Tibial artery (tissue), 4 donors: ENCODE measurements around the gene NOSIP.

Experiments
- DNase-seq, 2 donors: peaks; one replicate each; pipeline ENCODE4 v3.0.0-alpha.2; 2019
- H3K27ac ChIP-seq, 2 donors: fragments of 200-600 bp; sonication (generic) in 1 of 2; 1 replicate in 1 of 2; 2 replicates in 1 of 2; pipeline ENCODE4 v1.5.1; 2018 to 2019; ENCODE audit warnings: mild to moderate bottlenecking in 1 of 2
- H3K27me3 ChIP-seq, 2 donors: fragments of 200-600 bp; sonication (generic) in 1 of 2; one replicate each; pipeline versions ENCODE4 v1.5.1 to v1.6.0; 2016 to 2019
- H3K36me3 ChIP-seq, 3 donors: fragments of 200-600 bp; sonication (generic) in 2 of 3; one replicate each; pipeline ENCODE4 v1.5.1; 2016 to 2019; ENCODE audit warnings: mild to moderate bottlenecking in 2 of 3
- H3K4me1 ChIP-seq, 4 donors: fragments of 200-600 bp; sonication (generic) in 2 of 4; 1 replicate in 3 of 4; 2 replicates in 1 of 4; pipeline ENCODE4 v1.5.1; 2016 to 2019
- H3K4me3 ChIP-seq, 2 donors: fragments of 200-600 bp; sonication (generic) in 1 of 2; 1 replicate in 1 of 2; 2 replicates in 1 of 2; pipeline ENCODE4 v1.5.1; 2018 to 2019; ENCODE audit warnings: mild to moderate bottlenecking in 2 of 2
- H3K9me3 ChIP-seq, 3 donors: fragments of 200-600 bp; sonication (generic) in 1 of 3; one replicate each; pipeline ENCODE4 v1.5.1; 2016 to 2019
- intact Hi-C: fragments of 100-400 bp; cut with DNase I; formaldehyde crosslinking; loops from one replicate; pipeline ENCODE4 v1.15.0; 2023; ENCODE audit warnings: low total_unique reads
- TF ChIP-seq, protein P1 (sequence below), 2 experiments: fragments of 200-600 bp in 1 of 2; fragments of 450-650 bp in 1 of 2; IDR thresholded peaks; one replicate each; pipeline ENCODE4 v1.5.1; 2017 to 2019; ENCODE audit warnings: antibody characterized with exemption in 2 of 2, mild to moderate bottlenecking in 1 of 2, moderate library complexity in 1 of 2

Gene NOSIP

DNA sequence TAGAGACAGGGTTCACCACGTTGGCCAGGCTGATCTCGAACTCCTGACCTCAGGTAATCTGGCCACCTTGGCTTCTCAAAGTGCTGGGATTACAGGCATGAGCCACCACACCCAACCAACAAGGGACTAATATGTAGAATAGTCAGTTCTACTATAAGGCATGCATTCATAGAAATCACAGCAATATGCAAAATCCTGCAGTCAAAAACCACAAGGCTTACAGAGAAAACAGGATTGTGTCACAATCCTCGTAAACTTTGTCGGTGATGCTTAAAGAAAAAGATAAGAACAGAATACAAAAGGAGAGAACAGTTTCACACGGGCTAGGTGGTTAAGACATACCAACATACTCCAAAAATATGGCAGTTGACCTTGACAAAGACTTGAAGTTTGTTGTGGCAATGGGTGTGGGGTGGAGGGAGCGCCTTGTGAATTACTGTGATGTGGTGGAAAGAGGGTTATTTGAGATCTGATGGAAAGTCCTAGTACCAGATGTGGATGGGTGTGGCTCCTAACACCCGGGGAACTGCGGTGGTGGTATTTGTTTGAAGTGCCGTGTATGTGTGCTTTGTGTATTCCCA, 12.4 kb downstream of the NOSIP start:
- intact Hi-C loops = no loop called here
- no peak overlapping the region for H3K4me3 ChIP-seq
- H3K27me3 ChIP-seq = no peaks in the 10 kb centered on the region
- no peaks in the 10 kb centered on the region for H3K36me3 ChIP-seq
- TF ChIP-seq, protein P1, sequence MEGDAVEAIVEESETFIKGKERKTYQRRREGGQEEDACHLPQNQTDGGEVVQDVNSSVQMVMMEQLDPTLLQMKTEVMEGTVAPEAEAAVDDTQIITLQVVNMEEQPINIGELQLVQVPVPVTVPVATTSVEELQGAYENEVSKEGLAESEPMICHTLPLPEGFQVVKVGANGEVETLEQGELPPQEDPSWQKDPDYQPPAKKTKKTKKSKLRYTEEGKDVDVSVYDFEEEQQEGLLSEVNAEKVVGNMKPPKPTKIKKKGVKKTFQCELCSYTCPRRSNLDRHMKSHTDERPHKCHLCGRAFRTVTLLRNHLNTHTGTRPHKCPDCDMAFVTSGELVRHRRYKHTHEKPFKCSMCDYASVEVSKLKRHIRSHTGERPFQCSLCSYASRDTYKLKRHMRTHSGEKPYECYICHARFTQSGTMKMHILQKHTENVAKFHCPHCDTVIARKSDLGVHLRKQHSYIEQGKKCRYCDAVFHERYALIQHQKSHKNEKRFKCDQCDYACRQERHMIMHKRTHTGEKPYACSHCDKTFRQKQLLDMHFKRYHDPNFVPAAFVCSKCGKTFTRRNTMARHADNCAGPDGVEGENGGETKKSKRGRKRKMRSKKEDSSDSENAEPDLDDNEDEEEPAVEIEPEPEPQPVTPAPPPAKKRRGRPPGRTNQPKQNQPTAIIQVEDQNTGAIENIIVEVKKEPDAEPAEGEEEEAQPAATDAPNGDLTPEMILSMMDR (IDR thresholded peaks at IDR 0.05) = no peak
- peaks cover 0 to 20% (median 14%) of the 10 kb centered on the region in 4 donors for H3K4me1 ChIP-seq
- no peak for DNase-seq
- H3K27ac ChIP-seq = no peak overlapping the region
- H3K9me3 ChIP-seq = no peaks in the 10 kb centered on the region

DNA sequence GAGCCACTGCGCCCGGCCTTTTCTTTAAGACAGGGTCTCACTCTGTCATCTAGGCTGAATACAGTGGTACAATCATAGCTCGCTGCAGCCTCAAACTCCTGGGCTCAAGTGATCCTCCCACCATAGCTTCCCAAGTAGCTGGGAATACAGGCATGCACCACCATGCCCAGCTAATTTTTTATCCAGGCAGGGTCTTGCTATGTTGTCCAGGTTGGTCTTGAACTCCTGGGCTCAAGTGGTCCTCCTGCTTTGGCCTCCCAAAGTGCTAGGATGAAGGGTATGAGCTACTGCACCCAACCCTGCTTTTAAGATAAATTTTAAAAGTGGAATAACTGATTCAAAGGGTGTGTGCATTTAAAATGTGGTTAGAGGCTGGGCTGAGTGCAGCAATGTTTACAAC, 14.1 kb downstream of the NOSIP start:
- Histone ChIP-seq H3K36me3 (no peaks in the 10 kb centered on the region), H3K4me1 (peaks cover 0 to 20% (median 14%) of the 10 kb centered on the region in 4 donors), H3K27ac (no peak overlapping the region), H3K4me3 (no peak overlapping the region), H3K27me3 (no peaks in the 10 kb centered on the region), H3K9me3 (no peaks in the 10 kb centered on the region)
- intact Hi-C loops = no loop called here
- TF ChIP-seq, protein P1 (IDR thresholded peaks at IDR 0.05) = no peak
- no peak for DNase-seq

DNA sequence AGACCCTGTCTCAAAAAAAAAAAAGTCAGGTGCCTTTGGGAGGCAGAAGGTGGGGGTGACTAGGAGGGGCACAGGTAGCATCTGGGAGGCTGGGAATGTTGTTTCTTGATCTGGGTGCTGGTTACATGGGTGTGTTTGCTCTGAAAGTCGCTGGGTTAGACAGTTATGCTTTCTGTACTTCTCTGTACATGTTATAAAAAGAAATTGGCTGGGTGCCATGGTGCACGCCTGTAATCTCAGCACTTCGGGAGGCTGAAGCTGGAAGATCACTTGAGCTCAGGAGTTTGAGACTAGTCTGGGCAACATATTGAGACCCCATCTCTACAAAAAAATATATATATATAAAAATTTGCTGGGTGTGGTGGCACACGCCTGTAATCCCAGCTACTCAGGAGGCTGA, 15.1 kb downstream of the NOSIP start:
- Histone ChIP-seq H3K4me3 (no peak overlapping the region), H3K27me3 (no peaks in the 10 kb centered on the region), H3K36me3 (peaks cover 0 to 2% (median 0%) of the 10 kb centered on the region in 3 donors), H3K9me3 (no peaks in the 10 kb centered on the region), H3K27ac (no peak overlapping the region), H3K4me1 (peaks cover 0 to 13% (median 7%) of the 10 kb centered on the region in 4 donors)
- TF ChIP-seq, protein P1 (IDR thresholded peaks at IDR 0.05) = no peak
- DNase-seq = peak in 1 of 2 donors; percentile 62
- intact Hi-C loops = no loop called here

DNA sequence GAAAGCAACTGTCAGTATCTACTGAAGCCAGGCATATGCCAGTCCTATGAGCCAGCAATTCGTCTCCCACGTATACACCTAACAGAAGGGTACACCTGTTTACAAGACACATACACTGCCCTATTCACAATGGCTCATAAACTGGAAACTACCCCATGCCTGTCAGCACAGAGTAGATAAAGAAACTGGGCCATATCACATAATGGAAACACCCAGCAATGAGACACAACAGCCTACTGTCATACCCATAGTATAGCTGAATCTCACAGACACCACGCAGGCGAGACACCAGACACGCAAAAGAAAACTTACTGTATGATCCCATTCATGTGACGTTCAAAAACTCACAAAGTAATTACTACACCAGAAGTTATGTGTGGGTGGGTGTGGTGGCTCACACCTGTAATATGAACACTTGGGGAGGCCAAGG, 15.7 kb downstream of the NOSIP start:
- H3K9me3 ChIP-seq = no peaks in the 10 kb centered on the region
- H3K27ac ChIP-seq = no peak overlapping the region
- intact Hi-C loops = no loop called here

DNA sequence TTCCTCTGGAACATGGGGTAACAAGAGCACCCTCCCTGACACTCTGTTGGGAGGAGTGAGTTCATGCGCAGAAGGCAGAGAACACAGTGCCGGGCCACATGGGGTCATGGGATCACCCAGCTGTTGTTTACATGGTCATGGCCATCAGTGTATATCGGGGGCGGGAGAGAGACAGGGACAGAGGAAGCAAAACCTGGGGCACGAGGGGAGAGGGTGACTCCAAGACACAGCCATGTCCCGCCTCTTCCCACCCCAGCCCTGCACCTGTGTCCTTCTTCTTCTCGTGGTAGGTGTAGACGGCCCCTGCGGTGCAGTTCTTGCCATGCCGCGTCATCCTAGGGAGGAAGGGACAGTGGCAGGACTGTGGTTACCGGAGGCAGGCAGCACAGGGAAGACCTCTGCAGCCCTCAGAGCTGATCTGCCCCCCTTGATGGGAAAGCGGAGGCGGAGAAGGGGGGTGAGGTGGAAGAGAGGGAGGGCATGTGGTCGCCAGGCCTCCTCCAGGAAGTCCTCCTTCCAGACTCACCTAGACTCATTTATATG, 19.9 kb downstream of the NOSIP start:
- H3K4me1 ChIP-seq = peaks cover 0 to 10% (median 4%) of the 10 kb centered on the region in 4 donors
- no peaks in the 10 kb centered on the region for H3K9me3 ChIP-seq
- TF ChIP-seq, protein P1 (IDR thresholded peaks at IDR 0.05) = no peak
- H3K4me3 ChIP-seq = no peak overlapping the region
- no peaks in the 10 kb centered on the region for H3K27me3 ChIP-seq
- intact Hi-C loops = no loop called here
- DNase-seq = peak; percentile 46 to 72
- H3K36me3 ChIP-seq = peaks cover 35 to 49% (median 43%) of the 10 kb centered on the region in 3 donors
- no peak overlapping the region for H3K27ac ChIP-seq

More for the DNA sequence above, 15.7 kb downstream of the NOSIP start:
- Histone ChIP-seq H3K4me3 (no peak overlapping the region), H3K36me3 (peaks cover 4 to 9% (median 5%) of the 10 kb centered on the region in 3 donors), H3K27me3 (no peaks in the 10 kb centered on the region), H3K4me1 (peaks cover 0 to 10% (median 5%) of the 10 kb centered on the region in 4 donors)
- DNase-seq = no peak
- TF ChIP-seq, protein P1 (IDR thresholded peaks at IDR 0.05) = no peak
